Central memory CD8-positive, alpha-beta T cell (primary cell): ENCODE data around the gene SPOCK2.

ENCODE experiments used
- ATAC-seq: fragments of 150-1000 bp; cut with Tn5 transposase; replicated peaks from 2 replicates; pipeline ENCODE4 v1.10.0; 2022; ENCODE audit warnings: mild to moderate bottlenecking, moderate FRiP score, moderate number of reproducible peaks; ENCODE audit not compliant: poor library complexity, severe bottlenecking; ENCODE audit errors: extremely low read depth
- DNase-seq, 2 donors: peaks; one replicate each; pipeline ENCODE4 v3.0.0; 2021; ENCODE audit warnings: low spot score in 2 of 2
- H3K27ac Mint-ChIP-seq: one replicate; pipeline ENCODE4 v1.8.0; 2022; ENCODE audit warnings: low read depth, mild to moderate bottlenecking, moderate library complexity, mixed read lengths
- H3K27me3 Mint-ChIP-seq: one replicate; pipeline ENCODE4 v1.8.0; 2022; ENCODE audit warnings: mixed read lengths
- H3K36me3 Mint-ChIP-seq: one replicate; pipeline ENCODE4 v1.8.0; 2022; ENCODE audit warnings: mild to moderate bottlenecking, moderate library complexity, mixed read lengths; ENCODE audit not compliant: insufficient read depth
- H3K4me1 Mint-ChIP-seq: one replicate; pipeline ENCODE4 v1.8.0; 2022; ENCODE audit warnings: mixed read lengths
- H3K4me3 Mint-ChIP-seq: one replicate; pipeline ENCODE4 v1.8.0; 2022; ENCODE audit warnings: mild to moderate bottlenecking, moderate library complexity, mixed read lengths
- H3K9me3 Mint-ChIP-seq: one replicate; pipeline ENCODE4 v1.8.0; 2022; ENCODE audit warnings: mixed read lengths

SPOCK2 gene

DNA sequence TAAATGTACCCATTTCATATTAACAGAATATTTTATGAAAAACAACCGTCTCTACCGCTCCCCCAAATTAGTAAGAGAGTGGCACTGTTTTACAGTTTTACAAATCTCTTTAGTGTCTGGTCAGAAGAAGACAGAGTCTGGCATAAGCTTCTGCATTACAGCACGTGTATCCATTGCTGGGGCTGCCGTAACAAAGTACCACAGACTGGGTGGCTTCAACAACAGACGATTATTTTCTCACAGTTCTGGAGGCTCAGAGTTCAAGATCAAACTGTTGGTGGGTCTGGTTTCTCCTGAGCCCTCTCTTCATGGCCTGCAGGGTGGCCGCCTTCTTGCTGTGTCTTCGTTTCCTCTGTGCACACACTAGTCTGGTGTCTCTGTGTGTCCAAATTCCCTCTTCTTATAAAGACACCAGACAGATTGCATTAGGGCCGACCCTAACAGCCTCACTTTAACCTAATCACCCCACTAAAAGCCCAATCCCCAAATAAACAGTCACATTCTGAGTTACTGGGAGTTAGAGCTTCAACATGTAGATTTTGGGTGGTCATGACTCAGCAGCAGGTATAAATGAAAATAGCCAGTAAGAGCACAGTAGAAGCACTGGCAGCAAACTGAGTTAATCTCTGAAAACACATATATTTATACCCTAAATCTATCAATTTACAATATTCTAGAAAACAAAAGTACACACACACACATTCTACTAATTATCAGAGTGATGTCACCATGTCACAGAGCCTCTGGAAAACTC is 4.0 kb upstream of the SPOCK2 start:
- Mint-ChIP-seq H3K27ac (no peak overlapping the region), H3K36me3 (peaks cover 18% of the 10 kb centered on the region), H3K9me3 (no peaks in the 10 kb centered on the region), H3K27me3 (no peaks in the 10 kb centered on the region), H3K4me1 (peaks cover 17% of the 10 kb centered on the region), H3K4me3 (no peak overlapping the region)
- DNase-seq (no peak), ATAC-seq (no peak)

GRCh38 chr10:72090326-72090725 is 2.0 kb upstream of the SPOCK2 start:
- Mint-ChIP-seq H3K4me1 (peaks cover 34% of the 10 kb centered on the region), H3K36me3 (peaks cover 31% of the 10 kb centered on the region), H3K4me3 (peak overlapping the region; percentile 97)

DNA sequence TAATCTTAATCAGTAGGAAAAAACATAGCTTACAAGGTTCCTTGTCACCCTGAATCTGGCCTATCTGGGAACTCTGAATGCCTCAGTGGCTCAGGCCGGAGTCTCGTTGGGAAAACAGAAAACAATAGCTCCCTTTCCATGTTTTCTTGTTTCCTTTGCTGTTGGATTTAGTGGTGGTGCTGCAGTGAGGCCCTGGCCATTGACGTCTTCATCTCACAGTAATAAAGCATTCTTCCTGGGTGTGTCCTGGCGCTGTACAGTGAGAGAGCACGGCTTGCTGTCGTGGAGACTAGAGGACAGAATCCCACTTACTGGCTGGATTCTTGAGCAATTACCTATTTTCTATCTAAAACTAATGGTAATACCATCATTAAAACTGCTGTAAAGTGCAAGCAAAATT is 1.3 kb upstream of the SPOCK2 start:
- Mint-ChIP-seq H3K4me1 (peaks cover 41% of the 10 kb centered on the region), H3K9me3 (no peaks in the 10 kb centered on the region), H3K27ac (peak overlapping the region; percentile 98), H3K27me3 (no peaks in the 10 kb centered on the region), H3K36me3 (peaks cover 36% of the 10 kb centered on the region), H3K4me3 (peak overlapping the region; percentile 97)
- ATAC-seq (no peak), DNase-seq (no peak)

More at GRCh38 chr10:72090326-72090725, 2.0 kb upstream of the SPOCK2 start:
- H3K27ac Mint-ChIP-seq: peak overlapping the region; percentile 98
- H3K27me3 Mint-ChIP-seq: no peaks in the 10 kb centered on the region
- H3K9me3 Mint-ChIP-seq: no peaks in the 10 kb centered on the region
- no peak for ATAC-seq
- DNase-seq: no peak

DNA sequence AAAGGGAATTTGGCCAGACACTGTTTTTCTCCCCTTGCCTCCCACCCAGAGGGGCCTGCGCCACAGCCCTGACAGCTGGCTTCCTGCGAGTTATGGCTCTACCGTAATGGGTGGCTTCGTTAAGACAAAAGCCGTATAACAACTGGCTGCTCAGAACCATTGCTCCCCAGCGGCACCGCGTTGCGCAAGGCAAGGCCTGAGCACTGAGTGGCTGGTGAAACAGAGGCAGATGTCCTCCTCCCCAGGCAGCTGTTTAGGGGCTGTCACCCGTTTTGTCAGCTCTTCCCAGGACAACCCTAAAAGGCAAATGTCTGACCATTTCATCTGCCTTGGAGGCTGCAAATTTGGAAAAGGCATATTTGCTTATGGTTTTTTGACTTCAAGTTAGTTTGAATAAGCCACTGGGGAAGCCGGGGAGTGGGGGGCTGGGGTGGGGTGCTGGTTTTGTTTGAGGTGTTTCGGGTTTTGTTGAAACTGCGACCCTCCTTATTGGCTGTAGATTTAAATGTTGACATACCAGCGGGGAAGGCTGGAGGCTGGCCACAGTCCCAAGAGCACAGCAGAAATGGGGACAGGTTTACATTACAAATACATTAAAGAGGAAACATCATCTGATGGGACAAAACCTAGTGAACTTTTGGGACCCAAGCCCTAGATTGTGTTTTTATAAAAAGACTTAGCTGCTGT is 681 bp upstream of the SPOCK2 start:
- H3K9me3 Mint-ChIP-seq: no peaks in the 10 kb centered on the region
- DNase-seq: peak in 1 of 2 donors; percentile 40
- ATAC-seq: peak; percentile 12
- H3K27ac Mint-ChIP-seq: peak overlapping the region; percentile 98
- H3K36me3 Mint-ChIP-seq: peaks cover 40% of the 10 kb centered on the region
- H3K4me3 Mint-ChIP-seq: peak overlapping the region; percentile 97
- H3K4me1 Mint-ChIP-seq: peaks cover 46% of the 10 kb centered on the region
- H3K27me3 Mint-ChIP-seq: no peaks in the 10 kb centered on the region

DNA sequence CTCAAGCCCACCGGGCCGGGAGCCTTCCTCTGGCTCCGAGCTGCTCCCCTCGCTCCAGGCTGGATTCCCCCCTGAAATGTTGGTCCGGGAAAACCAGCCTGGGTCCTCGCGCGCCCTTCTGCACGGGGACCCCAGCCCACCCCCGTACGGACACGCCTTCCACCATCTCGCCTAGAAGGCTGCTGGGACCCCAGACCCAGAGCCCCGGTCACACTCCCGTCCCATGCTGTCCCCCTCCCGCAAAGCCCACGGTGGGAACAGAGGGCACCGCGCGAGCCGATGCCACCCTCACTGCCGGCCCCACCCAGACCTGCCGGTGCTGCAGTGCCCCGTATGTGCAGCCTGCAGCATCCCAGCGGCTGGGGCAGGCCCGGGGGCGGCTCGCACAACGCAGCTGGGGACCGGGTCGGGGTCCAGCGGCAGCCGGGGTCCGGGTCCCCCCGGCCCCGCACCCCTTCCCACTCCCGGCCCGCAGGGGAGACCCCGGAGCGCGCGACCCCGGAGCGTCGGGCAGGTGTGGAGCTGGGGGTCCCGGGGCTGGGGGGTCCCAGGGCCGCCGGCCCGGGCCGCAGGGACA is 871 bp downstream of the SPOCK2 start:
- Mint-ChIP-seq H3K27ac (peak overlapping the region; percentile 98), H3K4me1 (peaks cover 62% of the 10 kb centered on the region), H3K4me3 (peak overlapping the region; percentile 97), H3K9me3 (no peaks in the 10 kb centered on the region), H3K27me3 (no peaks in the 10 kb centered on the region), H3K36me3 (peaks cover 55% of the 10 kb centered on the region)
- peak in 1 of 2 donors; percentile 45 for DNase-seq
- peak; percentile 54 for ATAC-seq

DNA sequence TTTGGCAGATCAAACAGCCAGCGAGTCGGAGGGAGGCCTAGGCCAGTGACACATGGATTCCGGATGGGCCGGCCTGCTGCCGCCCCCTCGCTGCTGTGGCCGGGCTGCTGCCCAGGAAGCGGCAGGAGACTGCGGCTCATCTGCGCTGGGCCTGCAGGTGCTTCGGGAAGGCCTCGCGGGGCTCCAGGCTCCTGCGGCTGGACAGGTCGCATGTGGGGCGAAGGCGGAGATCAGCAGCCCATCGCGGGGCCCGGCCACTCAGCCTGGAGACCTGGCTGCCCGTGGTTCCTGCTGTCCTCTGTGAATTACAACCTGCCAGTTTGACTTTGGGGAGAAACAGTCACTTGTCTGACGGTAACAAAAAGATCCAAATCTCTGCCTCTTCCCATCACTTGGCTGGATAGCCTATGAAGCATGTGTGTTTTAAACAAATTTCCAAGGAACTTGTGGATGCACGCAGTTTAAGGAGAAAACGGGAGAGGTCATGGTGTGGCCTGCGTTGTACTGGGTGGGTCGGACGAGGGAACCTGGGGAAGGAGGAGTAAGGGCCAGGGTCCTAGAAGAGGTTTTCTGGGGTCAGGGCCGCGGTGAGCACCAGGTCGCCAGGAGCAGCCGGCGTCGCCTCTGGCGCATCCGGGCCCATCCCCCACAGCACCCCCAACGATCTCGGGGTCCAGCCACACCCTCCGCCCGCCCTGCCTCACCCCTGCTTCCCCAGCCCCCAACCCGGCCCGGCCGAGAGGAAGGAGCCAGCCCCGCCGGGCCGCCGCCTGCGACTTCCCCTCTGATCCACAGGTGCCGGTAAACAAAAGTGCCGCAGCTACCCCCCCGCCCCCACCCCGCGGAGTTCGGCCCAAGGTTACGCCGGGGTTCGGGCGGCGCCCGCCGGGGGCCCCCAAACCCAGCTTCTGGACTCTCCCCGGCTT is 1.6 kb downstream of the SPOCK2 start:
- H3K9me3 Mint-ChIP-seq: no peaks in the 10 kb centered on the region
- DNase-seq (peak; percentile 49 to 64), ATAC-seq (peak; percentile 37)
- H3K36me3 Mint-ChIP-seq: peaks cover 60% of the 10 kb centered on the region
- peak overlapping the region; percentile 98 for H3K27ac Mint-ChIP-seq
- peak overlapping the region; percentile 97 for H3K4me3 Mint-ChIP-seq
- no peaks in the 10 kb centered on the region for H3K27me3 Mint-ChIP-seq
- H3K4me1 Mint-ChIP-seq: peaks cover 70% of the 10 kb centered on the region

DNA sequence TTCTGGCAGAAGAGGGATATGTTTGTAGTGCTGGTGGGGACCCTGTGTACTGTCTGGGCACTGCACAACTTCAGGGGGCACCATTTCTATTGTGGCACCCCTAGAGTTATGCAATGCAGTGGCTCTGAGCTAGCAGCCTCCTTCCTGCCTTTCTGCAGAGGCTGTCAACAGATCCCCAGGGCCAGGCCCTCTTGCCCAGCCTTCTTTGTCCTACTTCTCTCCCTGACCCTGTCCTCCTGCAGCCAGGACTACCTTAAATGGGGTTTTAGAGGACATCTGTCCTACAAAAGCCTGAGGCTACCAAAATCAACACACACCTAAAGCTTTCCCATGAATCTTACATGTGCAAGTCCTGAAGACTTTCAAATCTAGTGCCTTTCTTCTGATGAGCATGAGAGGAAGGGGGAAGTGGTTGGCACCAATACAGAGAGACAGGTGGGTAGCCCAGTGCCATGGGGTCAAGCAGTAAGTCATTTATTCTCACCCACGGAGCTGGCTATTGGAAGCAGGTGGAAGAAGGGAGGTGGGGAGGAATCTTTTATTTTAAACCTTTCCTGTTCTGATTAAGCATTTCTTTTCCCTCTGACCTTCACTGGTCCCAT is 2.4 kb downstream of the SPOCK2 start:
- Mint-ChIP-seq H3K36me3 (peaks cover 67% of the 10 kb centered on the region), H3K27ac (peak overlapping the region; percentile 98), H3K4me3 (peak overlapping the region; percentile 97), H3K27me3 (no peaks in the 10 kb centered on the region), H3K4me1 (peaks cover 77% of the 10 kb centered on the region), H3K9me3 (no peaks in the 10 kb centered on the region)
- no peak for DNase-seq
- ATAC-seq: no peak

- peak overlapping the region; percentile 98 for H3K27ac Mint-ChIP-seq
- H3K36me3 Mint-ChIP-seq: peaks cover 68% of the 10 kb centered on the region
- peak overlapping the region; percentile 97 for H3K4me3 Mint-ChIP-seq
- H3K4me1 Mint-ChIP-seq: peaks cover 83% of the 10 kb centered on the region
- no peaks in the 10 kb centered on the region for H3K27me3 Mint-ChIP-seq
- ATAC-seq (no peak), DNase-seq (no peak)
- no peaks in the 10 kb centered on the region for H3K9me3 Mint-ChIP-seq
These were observed 3.2 kb downstream of the SPOCK2 start for GRCh38 chr10:72085166-72085565.

DNA sequence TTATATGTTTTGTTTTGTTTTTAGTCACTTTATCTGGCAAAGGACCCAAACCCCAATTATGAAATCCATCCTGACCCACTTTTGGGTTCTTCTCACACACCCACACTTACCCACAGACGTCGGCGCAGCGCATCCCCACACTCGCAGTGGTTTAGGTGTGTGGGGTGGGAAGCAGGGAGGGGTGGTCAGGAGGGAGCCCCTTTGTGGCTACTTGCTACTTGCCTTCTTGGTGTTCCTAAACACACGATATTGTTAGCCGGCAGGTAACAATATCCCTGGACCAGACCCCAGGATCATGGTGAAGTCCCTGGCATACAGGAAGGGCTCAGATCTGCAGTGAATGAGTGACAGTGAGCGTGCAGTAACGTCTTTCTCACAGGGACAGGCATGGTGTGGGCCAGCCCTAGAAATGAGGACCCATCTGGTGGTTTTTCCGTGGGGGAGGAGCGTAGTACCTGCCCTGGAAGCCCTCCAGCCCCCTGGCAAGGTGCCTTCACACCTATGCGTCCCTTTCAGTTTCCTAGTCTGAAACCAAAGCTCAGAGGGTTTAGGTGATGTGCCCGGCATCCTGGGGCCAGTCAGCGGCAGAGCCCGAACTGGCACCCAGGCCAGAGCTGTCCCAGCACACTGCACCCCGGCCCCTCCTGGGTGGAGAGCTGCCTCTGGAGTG is 4.4 kb downstream of the SPOCK2 start:
- Mint-ChIP-seq H3K36me3 (peaks cover 78% of the 10 kb centered on the region), H3K9me3 (no peaks in the 10 kb centered on the region), H3K27ac (peak overlapping the region; percentile 98), H3K4me3 (peak overlapping the region; percentile 97), H3K4me1 (peaks cover 87% of the 10 kb centered on the region), H3K27me3 (no peaks in the 10 kb centered on the region)
- ATAC-seq (peak; percentile 16), DNase-seq (peak; percentile 58 to 65)

- H3K36me3 Mint-ChIP-seq: peaks cover 76% of the 10 kb centered on the region
- no peaks in the 10 kb centered on the region for H3K27me3 Mint-ChIP-seq
- H3K9me3 Mint-ChIP-seq: no peaks in the 10 kb centered on the region
- peaks cover 88% of the 10 kb centered on the region for H3K4me1 Mint-ChIP-seq
- H3K4me3 Mint-ChIP-seq: peak overlapping the region; percentile 97
- DNase-seq (no peak), ATAC-seq (no peak)
- H3K27ac Mint-ChIP-seq: peak overlapping the region; percentile 98
These were observed 5.2 kb downstream of the SPOCK2 start for GRCh38 chr10:72082856-72083789.
